ENCODE results near the gene NEK7. TPM values are rescaled to one million over a fixed set of nuclear protein-coding genes. Genes with fewer than 3 reads are reported as not detected.
A peak's percentile ranks its signal among the peaks of the same experiment; 100 is the strongest.
"Not testable (repeated sequence)": the region's sequence is repeated elsewhere in the genome, so short reads cannot be mapped to it uniquely, and the experiment has no call there.

NEK7 gene
- total RNA-seq, 1 donor from 2014 or later: 57.4 TPM

GRCh38 chr1:198205016-198205684 lies 48.4 kb downstream of the NEK7 start:
- no peak for DNase-seq (ENCODE audit: low read depth in 2 of 2)

DNA sequence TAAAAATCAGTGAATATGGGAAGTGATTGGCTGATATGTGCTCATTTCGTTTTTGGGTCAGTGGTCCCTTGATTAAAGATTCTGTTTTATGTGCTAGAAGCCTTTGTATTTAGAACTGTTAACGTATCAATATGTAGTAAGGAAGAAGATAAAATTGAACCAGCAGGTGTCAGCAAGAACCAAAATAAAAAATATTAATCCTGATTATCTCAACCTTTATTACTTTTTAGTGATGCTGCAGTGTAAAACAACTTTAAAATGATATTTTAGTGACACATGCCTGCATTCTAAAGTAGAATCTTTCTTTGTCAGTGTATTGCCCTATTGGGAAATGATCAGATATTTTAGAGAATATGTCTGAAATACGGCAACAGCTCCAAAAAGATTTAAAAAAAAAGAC lies 49.5 kb downstream of the NEK7 start:
- DNase-seq (ENCODE audit: low read depth in 2 of 2): no peak

GRCh38 chr1:198211696-198212095 lies 54.9 kb downstream of the NEK7 start:
- DNase-seq (ENCODE audit: low read depth in 2 of 2): no peak

DNA sequence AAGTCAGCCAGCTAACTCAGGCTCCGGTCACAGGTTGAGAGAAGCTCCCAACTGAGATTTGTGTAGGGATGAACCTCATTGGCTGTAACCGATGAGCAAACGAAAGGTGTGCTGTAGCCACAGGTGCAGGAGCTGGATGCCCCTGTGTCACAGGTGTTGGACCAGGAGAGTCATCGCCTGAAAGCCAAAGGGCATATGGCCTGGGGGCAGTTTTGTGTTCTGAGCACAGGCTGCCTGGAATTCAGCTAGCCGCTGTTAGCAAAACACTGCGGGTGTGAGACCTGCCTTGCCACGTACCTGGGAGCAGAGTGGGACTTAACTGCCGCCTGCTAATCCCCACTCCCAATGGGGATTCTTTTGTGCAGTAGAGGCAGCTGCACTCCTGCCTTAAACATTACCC lies 55.3 kb downstream of the NEK7 start:
- DNase-seq (ENCODE audit: low read depth in 2 of 2): no peak

- no peak for DNase-seq (ENCODE audit: low read depth in 2 of 2)
These were observed 55.9 kb downstream of the NEK7 start for GRCh38 chr1:198212675-198213074.

- DNase-seq (ENCODE audit: low read depth in 2 of 2): no peak
These were observed 58.1 kb downstream of the NEK7 start for GRCh38 chr1:198214924-198215323.

GRCh38 chr1:198220428-198220827 lies 63.6 kb downstream of the NEK7 start:
- peak; percentile 99 for DNase-seq (ENCODE audit: low read depth in 2 of 2)

GRCh38 chr1:198227010-198227409 lies 70.2 kb downstream of the NEK7 start:
- DNase-seq (ENCODE audit: low read depth in 2 of 2): not testable (repeated sequence)

DNA sequence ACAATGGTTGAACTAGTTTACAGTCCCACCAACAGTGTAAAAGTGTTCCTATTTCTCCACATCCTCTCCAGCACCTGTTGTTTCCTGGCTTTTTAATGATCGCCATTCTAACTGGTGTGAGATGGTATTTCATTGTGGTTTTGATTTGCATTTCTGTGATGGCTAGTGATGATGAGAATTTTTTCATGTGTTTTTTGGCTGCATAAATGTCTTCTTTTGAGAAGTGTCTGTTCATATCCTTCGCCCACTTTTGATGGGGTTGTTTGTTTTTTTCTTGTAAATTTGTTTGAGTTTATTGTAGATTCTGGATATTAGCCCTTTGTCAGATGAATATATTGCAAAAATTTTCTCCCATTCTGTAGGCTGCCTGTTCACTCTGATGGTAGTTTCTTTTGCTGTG lies 70.7 kb downstream of the NEK7 start:
- DNase-seq (ENCODE audit: low read depth in 2 of 2): not testable (repeated sequence)

DNA sequence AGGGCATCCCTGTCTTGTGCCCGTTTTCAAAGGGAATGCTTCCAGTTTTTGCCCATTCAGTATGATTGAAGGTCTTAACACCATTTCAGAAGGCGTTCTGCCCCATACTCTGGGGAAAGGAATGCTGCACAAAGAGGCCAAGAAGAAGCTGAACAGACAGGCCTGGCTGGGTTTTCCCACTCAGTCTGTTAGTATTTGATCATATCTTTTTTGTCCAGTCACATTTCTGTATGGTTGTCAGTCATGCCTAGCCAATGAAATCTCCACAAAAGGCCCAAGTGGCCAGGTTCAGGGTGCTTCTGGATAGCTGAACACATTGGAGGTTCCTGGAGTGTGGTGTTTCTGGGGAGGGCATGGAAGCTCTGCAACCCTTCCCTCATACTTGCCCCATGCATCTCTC lies 72.1 kb downstream of the NEK7 start:
- no peak for DNase-seq (ENCODE audit: low read depth in 2 of 2)

DNA sequence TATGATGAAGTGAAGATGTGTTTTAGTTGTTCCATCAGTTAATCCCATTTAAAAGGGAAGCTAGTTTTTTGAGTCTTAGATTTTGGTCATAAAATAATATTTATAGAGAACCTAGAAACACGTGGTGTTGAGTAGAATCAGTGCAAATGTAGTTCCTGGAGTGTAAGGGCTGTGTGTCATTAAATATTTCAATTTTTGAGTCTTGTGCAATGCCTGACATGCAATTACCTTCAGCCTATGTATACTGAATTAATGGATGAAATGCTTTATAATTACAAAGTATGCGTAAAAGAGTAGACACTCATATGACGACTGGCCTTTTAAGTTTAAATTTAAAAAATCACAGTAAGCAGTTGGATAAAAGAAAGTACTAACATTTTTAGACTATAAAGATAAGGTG lies 75.0 kb downstream of the NEK7 start:
- no peak for DNase-seq (ENCODE audit: low read depth in 2 of 2)

- no peak for DNase-seq (ENCODE audit: low read depth in 2 of 2)
These were observed 75.6 kb downstream of the NEK7 start for GRCh38 chr1:198232378-198232777.

DNA sequence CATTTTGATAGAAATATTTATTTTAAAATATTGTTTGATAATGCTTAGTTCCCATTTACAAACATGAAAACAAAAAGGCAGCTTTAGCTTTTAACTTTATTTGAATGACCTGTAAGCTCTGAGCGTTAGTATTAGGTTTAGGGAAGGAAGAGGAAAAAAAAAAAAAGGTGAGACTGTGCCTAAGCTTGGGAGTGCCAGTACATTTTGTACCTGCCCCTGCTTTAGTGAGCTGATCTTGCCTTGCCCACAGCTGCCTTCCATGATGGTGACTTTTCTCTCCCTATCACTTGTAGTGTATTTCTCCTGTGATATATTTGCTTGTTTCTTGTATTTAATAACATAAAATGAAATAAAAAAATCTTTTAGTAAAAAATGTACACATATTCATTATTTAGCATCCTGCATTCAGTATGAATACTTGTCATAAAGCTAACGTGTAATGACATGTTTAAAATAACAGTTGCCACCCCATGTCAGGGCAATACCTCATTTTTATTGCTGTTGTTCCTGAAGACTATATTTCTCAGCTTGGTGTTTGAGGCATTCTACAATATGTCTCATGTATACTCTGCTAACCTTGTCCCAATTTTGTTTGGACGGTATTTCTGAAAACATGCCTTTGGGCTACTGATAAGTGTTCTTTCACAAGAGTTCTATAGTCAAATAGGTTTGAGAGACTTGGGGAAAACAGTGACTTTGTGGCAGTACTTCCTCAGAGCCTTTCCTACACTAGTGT lies 76.3 kb downstream of the NEK7 start:
- DNase-seq (ENCODE audit: low read depth in 2 of 2): no peak

DNA sequence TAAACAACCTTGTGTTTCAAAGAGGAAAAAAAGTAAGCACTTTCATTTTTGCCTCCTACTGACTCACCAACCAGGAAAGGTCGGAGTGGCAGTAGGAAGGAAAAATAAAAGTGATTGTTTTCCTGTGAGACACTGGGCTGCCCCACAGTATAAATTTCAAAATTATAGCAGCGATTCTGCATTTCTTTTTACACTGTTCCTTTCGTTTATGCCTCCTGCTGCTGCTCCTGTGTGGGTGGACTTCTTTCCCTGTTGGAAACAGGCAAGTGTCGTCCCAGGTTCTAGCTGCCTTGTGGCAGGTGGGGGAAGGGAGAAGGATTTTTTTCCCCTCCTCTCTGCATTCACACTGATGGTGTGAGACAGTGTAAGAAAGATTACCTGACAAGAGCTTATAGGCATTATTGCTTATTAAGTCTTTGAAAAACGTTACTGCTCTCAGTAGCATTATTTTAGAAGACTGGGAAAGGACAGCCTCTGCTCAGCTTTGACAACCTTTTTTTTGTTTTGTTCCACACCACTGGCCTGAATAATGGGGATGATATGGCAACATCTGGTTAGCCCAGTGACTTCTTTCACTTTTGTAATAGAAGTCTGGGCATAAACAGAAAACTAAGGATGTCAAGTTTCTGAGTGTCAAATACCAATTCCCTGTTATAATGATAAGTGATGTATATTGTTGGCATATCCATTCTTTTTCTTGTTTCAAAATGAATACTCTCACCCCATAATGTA lies 77.9 kb downstream of the NEK7 start:
- peak; percentile 49 to 65 for DNase-seq (ENCODE audit: low read depth in 2 of 2)

- no peak for DNase-seq (ENCODE audit: low read depth in 2 of 2)
These were observed 81.3 kb downstream of the NEK7 start for GRCh38 chr1:198238121-198238520.

DNA sequence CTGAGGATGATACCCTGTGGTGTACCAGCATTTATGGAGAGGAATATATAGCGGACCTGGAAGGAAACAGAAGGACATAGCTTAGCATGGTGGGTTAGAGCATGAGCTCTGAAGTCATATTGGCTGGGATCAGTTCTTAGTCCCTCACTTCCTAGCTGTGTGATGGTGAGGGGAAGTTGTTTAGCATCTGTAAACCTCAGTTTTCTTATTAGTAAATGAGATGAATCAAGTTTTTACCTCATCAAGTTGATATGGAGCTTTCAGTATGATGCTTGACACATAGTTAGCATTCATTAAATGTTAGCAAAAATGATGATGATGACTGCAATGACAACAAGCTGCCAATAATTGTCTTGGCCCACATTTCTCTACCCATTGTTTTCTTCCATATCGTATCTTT lies 84.8 kb downstream of the NEK7 start:
- no peak for DNase-seq (ENCODE audit: low read depth in 2 of 2)

- DNase-seq (ENCODE audit: low read depth in 2 of 2): no peak
These were observed 88.0 kb downstream of the NEK7 start for GRCh38 chr1:198244772-198245171.

DNA sequence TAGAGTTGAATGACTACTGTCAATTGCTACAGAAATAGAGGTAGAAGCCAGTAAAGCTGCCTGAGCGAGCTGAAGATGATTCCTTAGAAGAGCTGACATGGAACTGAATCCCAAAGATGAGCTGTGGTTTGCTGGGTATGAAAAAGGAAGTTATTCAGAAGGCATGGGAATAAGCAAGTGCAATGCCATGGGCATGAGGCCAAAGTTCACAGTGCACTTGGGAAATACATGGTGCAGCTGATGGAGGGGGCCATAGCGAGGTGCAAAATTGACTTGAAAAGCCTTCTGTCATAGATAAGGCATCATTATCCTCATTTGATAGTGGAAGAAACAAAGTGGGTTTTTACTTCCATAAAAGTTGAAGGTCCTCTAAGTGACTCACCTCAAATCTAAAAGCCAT lies 88.6 kb downstream of the NEK7 start:
- no peak for DNase-seq (ENCODE audit: low read depth in 2 of 2)

DNA sequence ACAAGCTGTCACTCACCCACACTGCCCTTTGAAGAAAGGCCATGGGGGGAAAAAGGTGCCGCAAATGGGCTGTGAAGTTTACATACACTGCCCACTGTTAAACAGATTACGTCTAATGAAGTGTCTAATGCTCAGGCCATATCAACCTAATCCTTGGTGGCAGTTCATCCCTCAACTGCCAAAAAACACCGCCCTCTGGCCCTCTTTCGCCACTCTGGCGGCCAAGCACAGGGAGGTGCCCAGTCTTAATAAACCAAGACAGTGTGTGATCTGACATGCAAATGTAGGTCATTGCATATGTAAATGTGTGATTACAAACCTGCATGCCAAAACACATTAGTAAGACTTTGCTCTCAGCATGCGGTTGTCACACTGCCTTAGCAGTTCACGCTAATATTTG lies 89.5 kb downstream of the NEK7 start:
- DNase-seq (ENCODE audit: low read depth in 2 of 2): no peak

DNA sequence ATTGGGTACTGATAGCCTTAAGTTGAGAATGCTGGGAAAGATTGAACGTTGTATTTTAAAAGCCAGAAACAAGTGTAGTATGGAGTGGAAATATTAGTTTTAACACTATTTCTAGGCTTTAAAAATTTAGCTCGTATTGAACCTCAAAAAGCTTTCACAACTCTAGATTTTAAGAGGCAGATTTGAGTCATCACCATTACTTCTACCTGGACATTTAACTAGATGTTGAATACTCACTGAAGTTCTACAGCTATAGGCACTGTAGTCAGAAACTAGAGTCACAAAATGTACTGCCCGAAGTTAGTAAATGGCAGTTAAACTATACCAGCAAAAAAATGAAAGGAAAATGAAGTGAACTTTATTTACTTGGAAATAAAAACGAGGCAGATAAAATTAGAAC lies 96.5 kb downstream of the NEK7 start:
- no peak for DNase-seq (ENCODE audit: low read depth in 2 of 2)

- peak in 1 of 2 donors; percentile 32 for DNase-seq (ENCODE audit: low read depth in 2 of 2)
These were observed 96.9 kb downstream of the NEK7 start for GRCh38 chr1:198253668-198254067.

GRCh38 chr1:198254521-198254920 lies 97.7 kb downstream of the NEK7 start:
- DNase-seq (ENCODE audit: low read depth in 2 of 2): no peak

DNA sequence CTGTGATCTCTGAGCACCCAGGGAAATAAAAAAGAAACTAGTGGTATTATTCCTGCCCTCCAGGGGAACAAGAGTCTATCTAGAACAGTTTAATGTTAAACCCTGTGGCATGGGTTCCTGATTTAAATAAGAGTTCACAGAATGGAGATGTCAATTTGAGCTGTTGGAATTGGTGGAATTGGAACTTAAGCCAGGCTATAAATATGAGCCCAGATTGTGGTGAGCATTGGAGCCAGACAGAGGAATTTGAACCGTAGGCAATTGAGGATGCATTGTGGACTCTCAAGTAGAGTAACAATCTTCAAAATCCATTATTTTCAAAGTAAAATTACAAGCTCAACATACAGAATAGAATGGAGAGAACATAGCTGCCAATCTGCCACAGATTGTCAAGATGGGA lies 98.2 kb downstream of the NEK7 start:
- no peak for DNase-seq (ENCODE audit: low read depth in 2 of 2)

Data from dermis microvascular lymphatic vessel endothelial cell (primary cell).